Stomach (tissue), 4 donors: Measurements from ENCODE around the gene CFAP92.

Experiments used
- EP300 ChIP-seq: sonication (generic); formaldehyde crosslinking; IDR thresholded peaks from one replicate; pipeline ENCODE4 v1.6.1; 2017; ENCODE audit warnings: antibody characterized with exemption
- POLR2A ChIP-seq, 4 donors: fragments of 450-650 bp; IDR thresholded peaks; one replicate each; pipeline ENCODE4 v1.6.1; 2016; ENCODE audit warnings: antibody characterized with exemption in 4 of 4, control low read depth in 2 of 4, mild to moderate bottlenecking in 1 of 4, moderate library complexity in 1 of 4
- POLR2AphosphoS5 ChIP-seq, 3 donors: sonication (generic); formaldehyde crosslinking; IDR thresholded peaks; one replicate each; pipeline ENCODE4 v1.6.1; 2016; ENCODE audit warnings: antibody characterized with exemption in 3 of 3
- TF ChIP-seq, protein P1 (sequence below), 7 experiments: fragments of 450-650 bp in 4 of 7; fragments of 200-600 bp in 3 of 7; sonication (generic) in 3 of 7; IDR thresholded peaks; one replicate each; pipeline ENCODE4 v1.5.1; 2016 to 2019; ENCODE audit warnings: antibody characterized with exemption in 7 of 7, control low read depth in 2 of 7, mild to moderate bottlenecking in 1 of 7

DNA sequence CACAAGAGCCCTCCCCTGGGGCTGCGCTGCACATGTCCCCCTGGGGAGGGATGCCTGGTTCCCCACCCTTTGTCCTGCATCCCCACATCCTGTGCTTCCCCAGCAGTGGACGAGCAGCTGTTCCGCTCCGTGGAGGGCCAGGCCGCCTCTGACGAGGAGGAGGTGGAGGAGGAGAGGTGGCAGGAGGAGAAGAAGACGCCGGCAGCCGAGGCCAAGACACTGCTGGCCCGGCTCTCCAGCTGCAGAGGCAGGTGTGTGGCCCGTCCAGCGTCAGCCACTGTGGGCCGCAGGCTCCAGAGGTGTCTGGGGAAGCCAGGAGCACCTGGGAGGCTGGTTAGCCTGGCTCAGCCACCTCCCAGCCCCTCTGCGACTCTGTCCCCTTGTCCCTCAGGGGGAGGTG is 38.8 kb upstream of the CFAP92 start:
- no peak for TF ChIP-seq POLR2A (IDR thresholded peaks at IDR 0.05)
- TF ChIP-seq, protein P1, sequence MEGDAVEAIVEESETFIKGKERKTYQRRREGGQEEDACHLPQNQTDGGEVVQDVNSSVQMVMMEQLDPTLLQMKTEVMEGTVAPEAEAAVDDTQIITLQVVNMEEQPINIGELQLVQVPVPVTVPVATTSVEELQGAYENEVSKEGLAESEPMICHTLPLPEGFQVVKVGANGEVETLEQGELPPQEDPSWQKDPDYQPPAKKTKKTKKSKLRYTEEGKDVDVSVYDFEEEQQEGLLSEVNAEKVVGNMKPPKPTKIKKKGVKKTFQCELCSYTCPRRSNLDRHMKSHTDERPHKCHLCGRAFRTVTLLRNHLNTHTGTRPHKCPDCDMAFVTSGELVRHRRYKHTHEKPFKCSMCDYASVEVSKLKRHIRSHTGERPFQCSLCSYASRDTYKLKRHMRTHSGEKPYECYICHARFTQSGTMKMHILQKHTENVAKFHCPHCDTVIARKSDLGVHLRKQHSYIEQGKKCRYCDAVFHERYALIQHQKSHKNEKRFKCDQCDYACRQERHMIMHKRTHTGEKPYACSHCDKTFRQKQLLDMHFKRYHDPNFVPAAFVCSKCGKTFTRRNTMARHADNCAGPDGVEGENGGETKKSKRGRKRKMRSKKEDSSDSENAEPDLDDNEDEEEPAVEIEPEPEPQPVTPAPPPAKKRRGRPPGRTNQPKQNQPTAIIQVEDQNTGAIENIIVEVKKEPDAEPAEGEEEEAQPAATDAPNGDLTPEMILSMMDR (IDR thresholded peaks at IDR 0.05): no peak
- TF ChIP-seq EP300: no peak
- TF ChIP-seq POLR2AphosphoS5 (IDR thresholded peaks at IDR 0.05): no peak
